ENCODE results near the gene SPOCD1. TPM values are rescaled to one million over a fixed set of nuclear protein-coding genes. Genes with fewer than 3 reads are reported as not detected.

Gene SPOCD1
- total RNA-seq, 2 donors from 2014 or later: 6.6 to 10.6 TPM

DNA sequence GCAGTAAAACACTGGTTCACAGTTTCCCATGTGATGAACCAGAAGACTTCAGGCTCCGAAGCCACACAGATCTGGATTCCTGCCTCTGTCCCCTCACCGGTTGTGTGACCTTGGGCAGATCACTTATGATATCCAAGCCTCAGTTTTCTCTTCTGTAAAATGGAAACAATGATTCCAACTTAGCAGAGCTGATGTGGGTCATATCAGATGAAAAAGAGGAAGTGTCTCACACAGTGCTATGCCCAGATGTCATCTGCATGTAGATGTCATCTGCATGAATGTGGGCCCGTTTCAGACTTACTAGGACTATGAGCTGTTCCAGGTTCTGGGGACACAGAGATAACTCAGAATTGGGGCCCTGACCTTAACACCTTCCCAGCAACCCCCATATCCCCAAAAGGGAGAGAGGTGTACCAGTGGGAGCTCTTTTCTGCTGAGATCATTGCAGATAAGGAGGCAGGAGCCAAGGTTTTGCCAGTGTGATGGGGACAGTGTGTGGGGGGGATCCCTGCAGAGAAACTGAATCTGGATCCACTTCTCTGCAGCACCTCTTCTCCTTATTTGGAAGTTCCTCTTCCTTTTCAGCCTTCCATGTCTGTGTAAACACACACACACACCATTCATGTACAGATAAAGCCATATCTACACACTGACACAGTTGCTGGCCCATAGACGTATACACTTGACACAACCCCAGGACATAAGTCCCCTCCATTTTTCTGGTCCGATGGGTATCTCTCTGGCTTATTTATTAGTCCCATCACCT, 46.7 kb downstream of the SPOCD1 start:
- Histone ChIP-seq H3K36me3 (no peaks in the 10 kb centered on the region), H3K4me1 (ENCODE audit: control insufficient read depth in 1 of 2, low read depth in 2 of 2) (peaks cover 11 to 21% of the 10 kb centered on the region in 2 donors), H3K27ac (no peak overlapping the region), H3K4me3 (no peak overlapping the region), H3K9me3 (no peaks in the 10 kb centered on the region), H3K27me3 (replicated peaks; ENCODE audit: insufficient read depth) (no peaks in the 10 kb centered on the region)
- TF ChIP-seq, protein P1, sequence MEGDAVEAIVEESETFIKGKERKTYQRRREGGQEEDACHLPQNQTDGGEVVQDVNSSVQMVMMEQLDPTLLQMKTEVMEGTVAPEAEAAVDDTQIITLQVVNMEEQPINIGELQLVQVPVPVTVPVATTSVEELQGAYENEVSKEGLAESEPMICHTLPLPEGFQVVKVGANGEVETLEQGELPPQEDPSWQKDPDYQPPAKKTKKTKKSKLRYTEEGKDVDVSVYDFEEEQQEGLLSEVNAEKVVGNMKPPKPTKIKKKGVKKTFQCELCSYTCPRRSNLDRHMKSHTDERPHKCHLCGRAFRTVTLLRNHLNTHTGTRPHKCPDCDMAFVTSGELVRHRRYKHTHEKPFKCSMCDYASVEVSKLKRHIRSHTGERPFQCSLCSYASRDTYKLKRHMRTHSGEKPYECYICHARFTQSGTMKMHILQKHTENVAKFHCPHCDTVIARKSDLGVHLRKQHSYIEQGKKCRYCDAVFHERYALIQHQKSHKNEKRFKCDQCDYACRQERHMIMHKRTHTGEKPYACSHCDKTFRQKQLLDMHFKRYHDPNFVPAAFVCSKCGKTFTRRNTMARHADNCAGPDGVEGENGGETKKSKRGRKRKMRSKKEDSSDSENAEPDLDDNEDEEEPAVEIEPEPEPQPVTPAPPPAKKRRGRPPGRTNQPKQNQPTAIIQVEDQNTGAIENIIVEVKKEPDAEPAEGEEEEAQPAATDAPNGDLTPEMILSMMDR (IDR thresholded peaks at IDR 0.05): no peak
- no peak for ATAC-seq (ENCODE audit: insufficient number of reproducible peaks, low FRiP score, low read depth)
- no peak for DNase-seq (ENCODE audit: low spot score)

DNA sequence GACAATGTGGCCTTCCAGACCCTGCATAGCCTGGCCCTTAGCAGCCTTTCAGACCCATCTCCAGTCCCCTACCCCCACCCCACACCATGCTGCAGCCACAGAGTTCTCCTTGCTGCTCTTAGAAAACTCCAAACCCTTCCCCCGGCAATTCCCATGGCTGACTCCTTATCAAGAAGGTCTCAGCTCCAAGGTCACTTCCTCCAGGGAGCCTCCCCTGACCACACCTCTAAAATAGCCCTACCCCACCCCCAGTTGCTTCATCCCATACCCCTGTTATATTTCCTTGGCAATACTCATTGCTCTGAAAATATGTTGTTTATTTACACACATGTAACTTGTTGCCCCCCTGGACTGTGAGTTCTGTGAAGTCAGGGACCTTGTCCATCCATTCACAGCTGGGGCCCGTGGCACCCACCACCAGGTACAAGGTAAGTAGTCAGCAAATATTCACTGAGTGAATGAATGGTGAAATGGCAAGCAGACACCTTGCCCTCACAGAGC, 47.4 kb downstream of the SPOCD1 start:
- peaks cover 14 to 25% of the 10 kb centered on the region in 2 donors for H3K4me1 ChIP-seq (ENCODE audit: control insufficient read depth in 1 of 2, low read depth in 2 of 2)
- H3K27me3 ChIP-seq (replicated peaks; ENCODE audit: insufficient read depth): no peaks in the 10 kb centered on the region
- DNase-seq (ENCODE audit: low spot score): no peak
- no peak overlapping the region for H3K4me3 ChIP-seq
- TF ChIP-seq, protein P1 (IDR thresholded peaks at IDR 0.05): no peak
- H3K36me3 ChIP-seq: no peaks in the 10 kb centered on the region
- ATAC-seq (ENCODE audit: insufficient number of reproducible peaks, low FRiP score, low read depth): no peak
- H3K27ac ChIP-seq: no peak overlapping the region
- H3K9me3 ChIP-seq: no peaks in the 10 kb centered on the region

DNA sequence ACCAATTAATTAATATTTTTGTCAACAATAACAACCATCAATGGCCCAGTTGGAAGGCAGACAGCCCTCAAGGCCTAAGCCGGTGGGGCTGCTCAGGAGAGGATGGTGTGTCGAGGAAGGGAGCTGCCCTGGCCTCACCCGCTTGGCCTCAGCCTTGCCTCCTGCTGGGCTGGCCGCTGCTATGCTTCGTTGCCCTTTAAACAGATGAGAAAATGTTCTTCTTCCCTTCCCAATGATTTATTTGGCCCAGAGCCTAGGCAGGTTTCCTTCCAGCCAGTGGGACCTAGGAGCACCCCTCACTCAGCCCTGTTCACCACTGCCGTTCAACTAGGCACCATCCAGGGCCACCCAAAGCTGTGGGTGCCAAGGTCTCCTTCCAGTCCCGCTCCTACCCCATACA, 48.6 kb downstream of the SPOCD1 start:
- ATAC-seq (ENCODE audit: insufficient number of reproducible peaks, low FRiP score, low read depth): no peak
- H3K27ac ChIP-seq: no peak overlapping the region
- H3K27me3 ChIP-seq (replicated peaks; ENCODE audit: insufficient read depth): no peaks in the 10 kb centered on the region
- peaks cover 18 to 27% of the 10 kb centered on the region in 2 donors for H3K4me1 ChIP-seq (ENCODE audit: control insufficient read depth in 1 of 2, low read depth in 2 of 2)
- no peak for DNase-seq (ENCODE audit: low spot score)
- H3K4me3 ChIP-seq: no peak overlapping the region
- TF ChIP-seq, protein P1 (IDR thresholded peaks at IDR 0.05): no peak
- H3K36me3 ChIP-seq: no peaks in the 10 kb centered on the region
- H3K9me3 ChIP-seq: no peaks in the 10 kb centered on the region

DNA sequence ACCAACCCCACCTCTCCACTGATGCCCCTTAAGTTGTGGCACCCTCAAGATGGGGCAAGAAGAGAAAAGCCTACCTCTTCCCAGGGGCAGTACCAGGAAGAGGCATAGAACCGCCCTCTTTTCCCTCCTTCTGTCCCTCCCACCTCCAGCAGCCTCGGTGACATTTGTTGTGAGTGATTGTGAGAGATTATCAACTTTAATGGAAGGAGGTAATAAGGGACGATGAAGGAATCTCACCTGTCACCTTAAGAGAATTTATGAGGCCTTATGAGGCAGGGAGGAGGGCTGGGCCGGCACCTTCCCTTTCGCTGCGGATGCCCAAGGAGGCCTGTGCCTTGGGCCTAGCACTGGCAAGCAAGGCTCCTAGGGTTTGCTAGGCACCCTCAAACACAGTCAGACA, 50.3 kb downstream of the SPOCD1 start:
- no peak for ATAC-seq (ENCODE audit: insufficient number of reproducible peaks, low FRiP score, low read depth)

DNA sequence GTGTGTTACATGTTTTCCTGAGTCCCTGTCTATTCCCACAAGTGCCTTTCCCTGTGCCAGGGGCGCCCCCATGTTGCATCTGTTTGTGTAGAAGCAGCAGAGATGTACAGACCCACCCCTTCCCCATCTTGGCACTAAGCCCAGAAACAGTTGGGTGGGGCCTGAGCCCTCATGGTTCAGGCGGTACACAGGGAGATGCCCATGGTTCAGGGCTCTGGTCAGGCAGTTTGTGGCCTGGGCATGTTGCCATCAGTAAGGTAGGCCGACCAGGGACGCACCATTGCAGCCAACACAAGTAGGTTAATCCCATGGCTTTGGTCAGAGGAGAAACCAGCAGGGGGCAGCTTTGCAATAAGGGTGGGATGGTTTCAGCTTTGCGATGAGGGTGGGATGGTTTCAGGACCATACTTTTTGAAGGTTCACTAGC, 50.8 kb downstream of the SPOCD1 start:
- TF ChIP-seq, protein P1 (IDR thresholded peaks at IDR 0.05): no peak
- no peaks in the 10 kb centered on the region for H3K27me3 ChIP-seq (replicated peaks; ENCODE audit: insufficient read depth)
- ATAC-seq (ENCODE audit: insufficient number of reproducible peaks, low FRiP score, low read depth): no peak
- no peak overlapping the region for H3K4me3 ChIP-seq
- H3K27ac ChIP-seq: no peak overlapping the region
- peaks cover 23 to 40% of the 10 kb centered on the region in 2 donors for H3K4me1 ChIP-seq (ENCODE audit: control insufficient read depth in 1 of 2, low read depth in 2 of 2)
- H3K9me3 ChIP-seq: no peaks in the 10 kb centered on the region
- no peaks in the 10 kb centered on the region for H3K36me3 ChIP-seq
- no peak for DNase-seq (ENCODE audit: low spot score)

More for the DNA sequence above, 50.3 kb downstream of the SPOCD1 start:
- TF ChIP-seq, protein P1 (IDR thresholded peaks at IDR 0.05): no peak
- Histone ChIP-seq H3K27me3 (replicated peaks; ENCODE audit: insufficient read depth) (no peaks in the 10 kb centered on the region), H3K4me1 (ENCODE audit: control insufficient read depth in 1 of 2, low read depth in 2 of 2) (peaks cover 23 to 35% of the 10 kb centered on the region in 2 donors), H3K27ac (no peak overlapping the region), H3K36me3 (no peaks in the 10 kb centered on the region), H3K4me3 (no peak overlapping the region), H3K9me3 (no peaks in the 10 kb centered on the region)
- DNase-seq (ENCODE audit: low spot score): no peak

Data from thoracic aorta (tissue), 2 donors.